ENCODE data around the gene HOXB8.

The HOXB8 gene

DNA sequence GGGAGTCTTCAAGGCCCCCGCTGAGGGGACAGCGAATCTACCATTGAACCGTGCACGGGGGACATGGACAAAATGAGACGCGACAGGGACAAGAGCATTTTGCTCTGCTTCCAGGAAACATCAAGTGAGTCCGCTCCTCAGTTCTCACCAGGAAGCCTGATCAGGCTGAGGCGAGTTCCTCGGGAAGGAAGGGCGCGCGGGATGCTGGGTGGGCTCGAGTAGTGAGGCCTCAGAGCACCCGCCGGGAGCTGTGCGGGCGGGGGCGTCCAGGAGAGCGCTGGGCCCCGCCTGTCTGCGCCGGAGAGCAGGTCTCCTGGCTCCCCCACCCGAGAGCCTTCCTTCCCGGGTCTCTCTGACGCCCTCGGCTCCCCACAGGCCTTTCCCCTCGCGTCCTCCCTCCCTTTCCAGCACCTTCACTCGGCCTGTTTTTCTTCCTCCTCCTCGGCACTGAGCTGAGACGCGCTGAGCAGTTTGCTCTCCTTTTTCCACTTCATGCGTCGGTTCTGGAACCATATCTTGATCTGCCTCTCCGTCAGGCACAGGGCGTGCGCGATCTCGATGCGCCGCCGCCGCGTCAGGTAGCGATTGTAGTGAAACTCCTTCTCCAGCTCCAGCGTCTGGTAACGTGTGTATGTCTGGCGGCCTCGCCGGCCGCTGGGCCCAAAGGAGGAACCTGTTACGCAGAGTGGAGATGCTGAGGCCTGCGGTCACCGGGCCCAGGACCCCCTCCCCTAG, 18.9 kb downstream of the HOXB8 start:
- no peak for DNase-seq

DNA sequence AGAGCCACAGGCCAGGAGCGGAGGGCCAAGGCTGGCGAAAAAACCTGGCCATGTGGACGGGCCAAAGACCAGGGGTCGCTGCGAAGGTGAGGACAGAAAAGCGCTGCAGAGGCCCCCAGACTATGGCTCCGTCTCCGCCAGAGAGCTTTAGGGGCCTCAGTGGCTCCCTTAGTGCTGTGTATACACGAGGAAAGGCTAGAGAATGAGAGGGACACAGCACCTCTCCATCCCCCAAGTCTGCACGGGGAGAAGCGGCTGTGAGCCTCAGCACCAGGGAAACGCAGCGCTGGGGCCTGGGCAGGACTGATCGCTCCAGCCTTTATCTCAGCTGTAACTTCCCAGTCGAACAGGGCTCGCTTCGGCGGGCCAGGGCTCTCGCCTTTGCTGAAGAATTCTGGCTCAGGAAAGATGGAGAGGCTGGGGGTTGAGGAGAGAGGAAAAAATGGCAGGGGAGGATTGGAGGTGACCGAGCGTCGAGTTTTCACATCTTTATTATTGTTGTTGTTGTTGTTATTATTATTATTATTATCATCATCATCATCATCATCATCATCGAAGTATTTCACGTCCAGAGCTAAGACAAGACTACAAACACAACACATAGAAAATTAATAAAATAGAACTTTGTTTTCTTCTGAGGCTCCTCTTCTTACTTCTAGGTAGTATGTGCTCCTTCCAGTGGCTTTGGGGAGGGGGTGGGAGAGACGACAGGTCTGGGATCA, 19.7 kb downstream of the HOXB8 start:
- DNase-seq, result no peak

DNA sequence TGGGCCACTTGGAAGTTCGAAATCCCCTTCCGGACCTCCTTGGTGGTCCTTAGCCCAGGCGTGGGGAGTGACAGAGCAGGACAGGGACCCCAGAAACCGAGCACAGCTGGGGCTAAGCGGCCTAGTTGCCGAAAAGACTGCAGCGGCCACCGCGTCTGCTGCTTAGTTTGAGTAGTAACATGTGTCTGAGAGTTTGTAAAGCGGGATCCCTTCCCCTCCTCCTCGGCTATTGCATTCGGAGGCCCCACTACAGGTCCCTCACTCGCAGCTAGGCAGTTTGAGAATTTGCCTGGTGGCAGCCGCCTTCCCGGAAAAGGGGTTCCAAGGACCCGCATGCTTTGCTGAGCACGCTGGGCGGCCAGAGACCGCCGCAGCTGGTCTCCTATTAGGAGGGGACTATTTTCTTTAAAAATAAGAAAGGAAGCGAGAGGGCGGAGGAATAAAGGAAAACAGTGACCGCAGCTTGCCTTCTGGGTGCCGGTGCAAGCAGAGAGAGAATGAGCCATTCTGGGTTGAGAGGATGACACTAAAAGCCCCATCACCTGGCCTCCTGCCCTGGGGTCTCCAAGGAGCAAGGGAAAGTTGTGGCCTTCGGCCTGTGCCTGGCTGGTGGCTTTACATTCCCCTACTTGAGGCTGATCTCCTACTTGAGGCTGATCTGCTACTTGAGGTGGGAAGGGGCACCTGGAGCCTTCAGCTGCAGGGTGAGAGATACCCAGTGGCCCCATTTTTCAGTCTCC, 20.4 kb downstream of the HOXB8 start:
- DNase-seq, result no peak

DNA sequence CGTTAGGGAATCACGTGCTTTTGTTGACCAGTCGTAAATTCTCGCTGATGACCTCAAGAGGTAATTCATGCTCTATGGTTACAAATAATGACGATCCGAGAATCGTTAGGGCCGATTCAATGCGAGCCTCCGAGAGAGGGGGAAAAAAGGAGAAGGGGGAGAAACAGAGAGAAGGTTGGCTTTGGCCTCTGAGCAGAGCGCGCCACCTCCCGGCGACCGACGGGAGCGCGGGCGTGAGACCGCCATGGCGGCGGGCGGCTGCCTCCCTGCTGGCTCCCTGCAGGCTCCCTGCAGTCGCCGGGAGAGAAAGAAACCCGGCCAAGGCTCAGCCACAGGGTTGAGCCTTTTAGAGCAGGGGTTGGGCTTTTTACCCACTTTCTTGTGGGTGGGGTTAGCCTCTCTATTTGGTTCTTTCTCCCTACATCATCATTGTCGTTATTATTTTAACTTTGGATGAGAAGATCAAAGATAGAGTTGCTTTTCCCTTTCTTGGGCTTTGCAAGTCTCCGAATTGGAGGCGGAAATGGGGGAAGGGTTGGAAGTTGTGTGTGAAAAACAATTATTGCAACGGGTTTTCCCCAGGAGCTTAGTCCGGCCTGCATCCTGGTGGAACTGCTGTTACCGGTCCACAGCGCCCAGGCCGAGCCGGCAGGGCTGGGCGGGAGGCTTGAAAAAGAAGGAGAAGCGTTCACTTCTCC, 21.1 kb downstream of the HOXB8 start:
- DNase-seq, result peak; percentile 95

DNA sequence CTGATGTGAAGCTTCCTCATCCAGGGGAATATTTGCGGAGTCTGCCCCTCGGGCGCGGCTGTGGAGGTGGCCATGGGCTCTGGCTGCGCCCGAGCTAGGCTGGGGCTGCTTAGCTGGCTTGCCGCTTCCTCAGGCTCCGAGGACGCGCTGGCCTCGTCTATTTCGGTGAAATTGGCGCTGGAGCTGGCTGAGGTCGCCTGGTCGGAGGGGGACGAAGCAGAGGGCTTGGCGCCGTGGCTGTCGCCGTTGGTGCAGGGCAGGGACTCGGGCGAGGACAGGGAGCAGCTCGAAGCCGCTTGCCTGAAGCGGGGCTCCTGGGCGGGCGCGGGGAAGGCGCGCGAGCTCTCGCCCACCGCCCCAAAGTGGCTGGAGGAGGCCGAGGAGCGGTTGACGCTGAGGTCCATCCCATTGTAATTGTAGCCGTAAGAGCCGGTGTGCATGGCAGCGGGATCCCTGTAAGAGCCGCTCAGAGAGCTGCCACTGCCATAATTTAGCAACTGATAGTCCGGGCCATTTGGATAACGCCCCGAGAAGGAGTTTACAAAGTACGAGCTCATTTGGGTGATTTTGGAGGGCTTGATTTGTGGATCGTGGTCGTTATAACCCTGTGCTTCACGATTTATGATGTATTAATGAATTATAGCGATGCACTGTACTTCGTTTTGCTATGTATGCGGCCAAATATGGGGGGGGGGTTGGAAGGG, 21.8 kb downstream of the HOXB8 start, which contains the start of gene HOXB5:
TSS of gene HOXB5 (minus strand) at position 654 of the 704 bp plus-strand sequence. CDS start at position 557, 97 bp downstream.
- peak; percentile 70 for DNase-seq

DNA sequence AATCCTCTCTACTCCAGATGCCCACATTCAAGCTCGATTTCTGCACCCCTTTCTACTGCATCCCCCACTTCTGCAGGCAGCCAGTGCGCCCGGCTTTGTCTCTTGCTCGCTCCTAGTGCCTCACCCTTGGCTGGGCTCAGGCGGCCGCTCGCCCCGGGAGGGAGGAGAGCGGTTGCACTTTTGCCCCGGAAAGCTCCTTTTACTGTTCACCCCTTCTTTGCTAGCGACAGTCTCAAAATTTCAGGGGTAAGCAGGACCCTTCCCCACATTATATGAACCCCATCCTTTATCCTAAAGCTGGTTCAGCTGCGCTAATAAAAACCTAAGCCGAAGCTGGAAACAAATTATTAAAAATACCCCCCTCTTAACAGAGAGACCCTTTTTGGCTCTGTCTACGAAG, 22.5 kb downstream of the HOXB8 start:
- no peak for DNase-seq

DNA sequence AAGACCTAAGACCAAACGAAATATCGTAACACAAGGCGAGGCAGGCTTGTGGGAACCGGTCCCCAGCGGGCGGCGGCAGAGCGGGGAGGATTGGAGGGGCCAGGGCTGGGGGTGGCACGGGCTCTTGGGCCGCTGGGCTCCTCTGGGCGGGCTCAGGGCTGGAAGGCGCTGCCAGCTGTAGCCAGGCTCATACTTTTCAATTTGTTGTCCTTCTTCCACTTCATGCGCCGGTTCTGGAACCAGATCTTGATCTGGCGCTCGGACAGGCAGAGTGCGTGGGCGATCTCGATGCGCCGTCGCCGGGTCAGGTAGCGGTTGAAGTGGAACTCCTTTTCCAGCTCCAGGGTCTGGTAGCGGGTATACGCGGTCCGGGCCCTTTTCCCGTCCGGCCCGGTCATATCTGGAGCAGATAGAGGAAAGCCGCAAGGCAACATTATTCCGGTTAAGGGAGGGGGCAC, 23.0 kb downstream of the HOXB8 start:
- no peak for DNase-seq

DNA sequence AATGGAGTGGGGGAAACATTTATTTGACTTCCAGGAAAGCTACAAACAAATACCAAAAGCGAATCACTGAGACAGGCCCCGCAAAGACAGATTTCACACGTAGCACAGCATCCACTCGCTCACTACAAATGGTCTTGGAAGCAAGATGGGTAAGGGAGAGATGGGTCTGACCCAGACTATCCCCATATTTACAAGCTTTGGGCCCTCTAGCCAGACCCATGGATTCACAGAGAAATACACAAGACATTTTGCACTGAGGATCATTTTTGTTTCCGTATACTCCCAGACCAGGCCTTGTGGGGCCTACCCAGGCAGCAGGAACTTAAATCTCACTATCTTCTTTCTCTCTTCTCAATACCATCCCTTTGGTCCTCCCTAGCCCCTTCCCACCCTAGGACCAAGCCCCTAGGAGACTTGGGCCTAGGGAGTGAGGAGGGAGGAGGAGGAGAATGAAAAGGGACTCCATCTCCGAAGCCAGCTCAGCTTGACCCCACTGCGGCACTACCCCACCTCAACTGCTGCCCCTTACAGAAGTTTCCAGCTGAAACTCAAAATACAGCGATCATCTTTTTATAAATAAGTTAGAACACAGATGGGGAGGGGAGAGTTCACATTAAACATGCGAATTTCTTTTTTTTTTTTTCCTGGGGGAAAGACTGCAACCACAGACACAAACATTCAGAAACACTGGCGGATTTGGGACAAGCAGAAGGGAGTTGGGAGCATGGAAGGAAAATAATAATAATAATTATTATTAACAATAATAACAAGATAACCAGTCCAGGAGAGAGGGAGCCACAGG, 23.6 kb downstream of the HOXB8 start:
- DNase-seq, result no peak

DNA sequence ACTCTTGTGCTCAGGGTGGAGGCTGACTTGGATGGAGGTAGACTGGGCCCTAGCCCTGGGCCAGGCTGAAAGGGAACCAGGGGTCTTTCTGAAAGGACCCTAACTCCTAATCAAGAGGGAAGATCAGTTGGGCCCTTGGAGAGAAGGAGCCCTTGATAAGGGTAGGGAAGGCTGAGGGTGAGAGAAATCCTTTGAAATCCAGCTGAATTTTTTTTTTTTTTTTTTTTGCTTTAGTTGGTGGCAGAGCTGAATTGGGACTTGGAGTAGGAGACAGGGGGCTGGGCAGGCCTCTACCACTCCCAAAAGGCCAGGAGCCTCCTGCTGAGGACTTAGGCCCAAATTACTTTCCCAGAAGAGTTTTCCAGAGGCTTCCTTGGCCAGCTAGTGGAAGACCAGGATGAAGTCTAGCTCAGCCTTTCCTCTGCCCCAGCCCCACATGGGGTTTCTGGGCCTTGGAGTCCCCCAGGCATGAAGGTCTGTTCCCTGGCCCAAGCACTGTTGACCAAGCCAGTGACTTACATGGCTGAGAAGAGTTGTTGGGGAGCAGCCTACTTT, 24.4 kb downstream of the HOXB8 start:
- DNase-seq, result no peak

DNA sequence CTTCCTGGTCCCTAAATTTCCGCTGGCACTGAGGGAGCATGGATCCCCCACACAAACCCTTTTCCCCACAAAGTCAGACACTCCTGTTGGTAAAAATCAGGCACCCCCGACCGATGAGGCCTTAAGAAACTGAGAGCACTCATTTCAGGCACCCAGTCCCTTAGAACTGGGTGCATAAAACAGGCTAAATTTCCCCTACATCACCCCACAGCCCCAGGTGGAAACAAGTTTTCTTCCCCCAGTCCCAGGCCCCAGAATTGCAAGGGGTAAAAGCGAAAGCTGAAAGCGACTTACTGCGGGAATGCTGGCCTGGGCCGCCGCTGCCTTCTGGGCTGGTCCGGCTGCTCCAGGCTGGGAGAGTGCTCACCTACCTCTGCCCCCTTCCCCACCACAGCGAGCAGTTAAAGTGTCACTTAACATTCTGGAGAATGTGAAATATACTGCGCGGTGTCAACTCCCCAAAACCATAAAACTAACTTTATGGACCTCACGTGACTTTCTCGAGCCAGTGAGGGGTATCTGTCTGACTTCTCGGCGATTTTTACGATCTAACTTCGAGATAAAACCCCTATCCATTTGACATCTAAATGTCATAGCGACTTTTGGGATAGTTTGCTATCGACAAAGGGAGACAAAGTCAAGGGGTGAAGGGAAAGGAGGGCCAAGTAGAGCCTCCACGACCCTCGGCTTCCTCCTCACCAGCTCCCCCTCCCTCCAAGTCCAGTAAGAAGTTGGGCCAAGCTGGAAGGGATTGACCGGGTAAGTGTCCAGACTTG, 25.1 kb downstream of the HOXB8 start, which contains the start of gene HOXB3:
TSS of gene HOXB3 (minus strand) at position 411 of the 776 bp plus-strand sequence. CDS start 37,767 bp downstream, outside the sequence.
- no peak for DNase-seq

DNA sequence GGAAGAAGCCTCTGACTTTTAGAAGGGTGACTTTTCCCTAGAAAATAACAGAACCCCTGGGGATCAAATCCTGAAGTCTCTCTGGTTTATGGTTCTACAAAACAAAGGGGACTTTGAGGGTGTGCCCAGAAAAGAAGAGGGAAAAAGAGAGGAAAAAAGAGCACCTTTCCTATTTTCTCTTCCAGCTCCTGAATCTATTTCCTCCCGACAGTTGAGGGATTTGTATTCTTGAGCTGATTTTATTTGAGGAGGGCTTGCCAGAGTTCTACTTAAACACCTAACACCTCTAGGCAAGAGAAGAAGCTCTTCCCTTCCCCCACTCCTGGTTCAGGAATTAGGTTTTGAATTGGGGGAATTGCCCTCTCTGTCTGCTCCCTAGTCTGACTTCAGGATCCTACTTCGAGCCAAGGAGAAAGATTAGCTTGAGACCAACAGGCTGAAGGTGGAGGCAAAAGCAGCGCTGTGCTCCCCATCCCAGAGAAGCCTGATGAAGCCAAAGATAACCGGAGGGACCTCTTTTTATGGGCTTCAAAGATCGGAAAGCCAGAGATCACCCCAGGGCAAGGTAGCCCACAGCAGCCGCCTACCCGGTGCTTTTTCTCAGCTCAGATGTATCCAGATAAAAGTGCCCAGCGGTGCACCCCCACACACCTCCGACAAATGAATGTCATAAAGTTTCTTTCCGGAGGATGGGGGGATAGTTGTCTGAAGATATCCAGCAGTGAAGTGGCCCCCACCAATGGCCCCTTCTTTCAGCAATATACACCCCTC, 25.8 kb downstream of the HOXB8 start:
- DNase-seq, result no peak

DNA sequence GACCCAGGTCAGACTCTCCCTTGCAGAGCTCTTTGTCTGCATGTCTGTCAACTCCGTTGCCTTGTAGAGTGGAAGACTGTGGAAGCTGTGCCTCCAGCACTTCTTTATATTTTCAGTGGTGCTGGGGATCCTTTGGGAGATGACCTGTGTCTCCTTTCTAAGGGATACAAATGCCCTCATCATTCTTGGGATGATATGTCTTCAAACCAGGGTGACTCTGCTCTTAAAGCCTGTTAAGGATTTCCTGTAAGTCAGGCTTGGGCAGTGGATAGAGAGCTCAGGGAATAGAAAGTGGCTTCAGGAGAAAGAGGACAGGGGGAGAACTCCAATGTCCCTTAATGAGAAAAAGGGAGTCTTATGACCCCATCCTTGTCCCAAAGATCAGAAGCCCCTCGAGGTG, 26.6 kb downstream of the HOXB8 start:
- DNase-seq, result no peak

DNA sequence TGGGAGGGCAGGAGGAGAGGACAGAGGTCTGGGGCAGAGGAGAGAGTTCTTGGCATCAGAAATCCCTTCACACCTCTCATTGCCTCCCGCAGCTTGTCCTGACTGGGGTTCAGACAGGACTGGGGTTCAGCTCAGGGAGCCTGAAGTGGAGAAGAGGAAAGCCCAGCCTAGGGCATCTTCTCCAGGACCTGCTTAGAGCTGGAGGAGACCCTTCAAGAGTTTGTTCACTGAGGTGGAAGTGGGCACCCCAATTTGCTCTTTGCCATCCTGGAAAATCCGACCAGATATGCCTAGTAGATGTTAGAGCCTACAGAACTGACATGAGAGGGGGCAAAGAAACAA, 27.0 kb downstream of the HOXB8 start:
- DNase-seq, result no peak

DNA sequence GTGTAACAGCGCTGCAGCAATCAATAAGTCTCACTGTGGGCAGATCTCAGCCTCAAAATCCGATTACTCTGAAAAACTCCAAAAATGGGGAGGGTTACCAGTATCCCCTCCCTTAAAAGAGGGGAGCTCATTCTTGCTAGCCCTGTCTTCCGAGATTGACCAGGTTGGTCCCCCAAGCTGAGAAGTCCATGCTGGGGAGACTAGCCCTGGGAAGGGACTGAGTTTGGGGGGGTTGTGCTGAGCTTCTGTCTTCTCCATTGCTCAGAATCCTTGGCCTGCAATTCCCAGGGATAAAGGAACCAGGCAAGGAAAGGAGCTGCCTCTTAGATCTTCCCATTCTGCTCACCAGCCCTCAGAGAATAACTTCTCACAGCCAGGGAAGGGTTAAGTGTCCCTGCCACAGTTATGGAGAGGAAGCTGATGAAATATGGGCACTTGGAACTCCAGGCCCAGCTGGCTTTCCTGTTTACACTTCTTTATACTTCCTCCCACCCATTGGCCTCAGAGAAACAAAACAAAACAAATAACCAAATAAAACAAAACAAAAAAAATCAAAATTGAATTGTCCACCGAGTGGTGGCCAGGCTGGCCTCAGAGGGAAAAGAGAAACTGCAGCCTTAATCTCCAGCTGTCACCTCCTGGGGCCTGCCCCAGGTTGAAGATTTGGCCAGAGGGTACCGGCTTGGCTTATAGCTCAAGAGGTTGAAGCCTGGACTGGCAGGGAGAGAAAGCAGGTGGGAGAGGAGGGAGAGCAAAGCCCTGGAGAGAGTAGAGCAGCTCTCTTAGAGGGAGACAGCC, 27.6 kb downstream of the HOXB8 start:
- DNase-seq, result no peak

DNA sequence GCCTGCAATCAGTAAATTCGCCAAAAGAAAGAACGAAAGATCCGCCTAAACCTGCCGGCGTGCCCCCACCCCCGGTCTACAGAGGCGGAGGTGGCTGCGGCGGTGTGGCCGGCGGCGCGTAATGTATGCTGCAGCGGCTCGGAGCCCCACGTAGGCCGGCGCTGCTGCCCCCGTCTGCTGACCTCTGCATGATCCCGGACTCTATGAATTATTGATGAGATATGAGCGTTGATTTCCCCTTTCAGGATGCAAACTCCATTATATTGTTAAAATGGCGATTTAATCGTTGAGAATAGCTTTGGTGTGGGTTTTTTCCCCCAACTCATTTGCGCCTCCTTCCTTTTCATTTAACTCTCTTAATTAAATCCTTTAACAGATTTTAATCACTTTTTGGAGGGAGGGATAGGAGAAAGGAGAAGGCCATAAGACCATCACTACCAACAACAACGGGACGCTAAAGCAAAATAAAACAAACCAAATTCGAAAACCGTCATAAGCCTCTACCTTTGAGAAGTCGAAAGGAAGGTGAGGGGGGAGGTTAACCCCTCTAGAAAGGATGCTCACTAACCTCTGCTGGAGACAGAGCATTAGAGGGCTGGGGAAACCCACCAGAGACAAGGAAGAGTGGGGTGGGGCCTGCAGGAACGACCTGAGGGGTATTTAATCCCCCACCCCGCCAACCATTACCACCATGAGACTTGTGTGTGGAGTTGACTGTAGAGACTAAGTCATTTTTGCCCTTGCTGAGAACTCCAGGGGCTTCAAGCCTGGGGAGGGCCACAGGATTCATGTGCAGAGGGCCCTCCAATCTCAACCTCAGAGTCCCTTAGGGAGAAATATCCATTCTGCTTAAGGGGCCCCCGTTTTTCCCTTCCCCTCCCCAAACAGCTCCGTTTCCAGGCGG, 28.5 kb downstream of the HOXB8 start:
- peak; percentile 73 for DNase-seq

DNA sequence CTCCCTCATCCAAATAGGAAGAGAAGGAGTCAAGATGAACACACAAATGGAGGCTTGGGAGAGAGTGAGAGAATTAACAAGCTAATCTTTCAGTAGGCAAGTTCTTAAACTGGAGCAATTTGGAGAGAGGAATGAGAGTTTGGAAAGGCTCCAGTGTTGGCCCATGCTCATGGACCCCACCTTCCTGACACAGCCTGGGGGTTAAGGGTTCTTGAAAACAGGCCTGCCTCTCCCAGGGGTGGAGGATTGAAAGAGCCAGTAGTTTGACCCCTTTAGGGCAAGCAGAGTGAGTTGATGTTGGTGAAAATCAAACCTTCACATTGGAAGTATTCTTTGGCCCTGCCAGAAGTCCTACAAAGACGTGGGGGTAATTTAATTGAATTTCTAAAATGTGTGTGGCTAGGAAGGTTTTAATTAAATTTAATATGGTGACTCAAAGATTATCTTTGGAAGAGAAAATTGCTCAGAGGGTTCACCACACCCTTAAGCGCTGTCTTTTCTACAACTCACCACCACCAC, 30.8 kb downstream of the HOXB8 start:
- no peak for DNase-seq

DNA sequence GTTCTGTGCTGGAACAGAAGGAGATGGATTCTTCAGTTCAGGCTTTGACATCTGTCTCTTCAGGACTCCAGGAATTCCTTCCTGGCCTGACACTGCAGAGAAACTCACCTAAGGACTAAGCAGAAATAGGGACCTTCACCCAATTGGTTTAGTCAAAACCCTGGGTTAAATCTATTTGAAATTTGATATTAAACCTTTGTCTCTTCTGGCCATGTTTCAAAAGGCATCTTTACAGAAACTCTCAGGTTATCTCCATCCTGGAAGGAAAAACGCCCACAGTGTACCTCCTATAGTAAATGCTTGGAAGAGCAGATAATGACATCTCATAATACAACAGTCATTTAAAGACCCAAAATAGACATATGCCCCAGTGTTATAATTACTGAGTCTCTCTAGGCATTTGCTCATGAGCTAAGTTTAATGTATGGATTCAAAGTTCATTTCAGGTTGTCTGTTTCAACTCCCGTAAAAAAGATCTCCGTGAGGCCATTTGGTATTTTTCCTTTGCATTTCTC, 31.3 kb downstream of the HOXB8 start:
- DNase-seq, result no peak
